ENCODE measurements around the gene CEP57L1. TPM values are rescaled to one million over a fixed set of nuclear protein-coding genes. Genes with fewer than 3 reads are reported as not detected.
A peak's percentile ranks its signal among the peaks of the same experiment; 100 is the strongest.

Gene CEP57L1
- total and polyA plus RNA-seq, 9 of the 15 experiments (the other 6 are each of a cell fraction or from before 2014, with no cell fraction given) = 39.4 to 88.6 (median 61.8) TPM

- TF ChIP-seq, protein P1, sequence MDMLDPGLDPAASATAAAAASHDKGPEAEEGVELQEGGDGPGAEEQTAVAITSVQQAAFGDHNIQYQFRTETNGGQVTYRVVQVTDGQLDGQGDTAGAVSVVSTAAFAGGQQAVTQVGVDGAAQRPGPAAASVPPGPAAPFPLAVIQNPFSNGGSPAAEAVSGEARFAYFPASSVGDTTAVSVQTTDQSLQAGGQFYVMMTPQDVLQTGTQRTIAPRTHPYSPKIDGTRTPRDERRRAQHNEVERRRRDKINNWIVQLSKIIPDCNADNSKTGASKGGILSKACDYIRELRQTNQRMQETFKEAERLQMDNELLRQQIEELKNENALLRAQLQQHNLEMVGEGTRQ (CRISPR knock-in tag; IDR thresholded peaks at IDR 0.05) = no peak
- TF ChIP-seq MAZ (CRISPR knock-in tag; conservative IDR thresholded peaks at IDR 0.05 in 1 of 2, IDR thresholded peaks at IDR 0.05 in 1 of 2) (peak; percentile 91 to 93), GTF2E2 (tag; IDR thresholded peaks at IDR 0.05) (0 out of 2 replicates have a peak, but pooled peaks have one; percentile 59), ZNF12 (CRISPR knock-in tag; IDR thresholded peaks at IDR 0.05) (peak; percentile 99), MYNN (IDR thresholded peaks at IDR 0.05) (peak; percentile 17; the same call in 1 of the 2 replicates), MYNN (CRISPR knock-in tag; IDR thresholded peaks at IDR 0.05) (no peak), KDM2B (CRISPR knock-in tag; IDR thresholded peaks at IDR 0.05) (peak; percentile 61; the same call in 1 of the 2 replicates), KLF10 (CRISPR knock-in tag; IDR thresholded peaks at IDR 0.05) (no peak), NONO (IDR thresholded peaks at IDR 0.05; ENCODE audit: low read depth in 2 of 2, low read length in 1 of 2) (peak; percentile 75 to 88), RBBP5 (IDR thresholded peaks at IDR 0.05; ENCODE audit: borderline replicate concordance, insufficient read depth, low read length, poor library complexity, severe bottlenecking) (peak; percentile 70), NR4A1 (CRISPR knock-in tag; IDR thresholded peaks at IDR 0.05) (peak; percentile 78; the same call in 1 of the 2 replicates), NR4A1 (tag; IDR thresholded peaks at IDR 0.05) (no peak), HIVEP1 (CRISPR knock-in tag; IDR thresholded peaks at IDR 0.05) (0 out of 2 replicates have a peak, but pooled peaks have one; percentile 64), RB1 (IDR thresholded peaks at IDR 0.05; ENCODE audit: low read depth) (peak; percentile 82; the same call in 1 of the 2 replicates), ZNF695 (CRISPR knock-in tag; IDR thresholded peaks at IDR 0.05) (0 out of 2 replicates have a peak, but pooled peaks have one; percentile 27), MEF2D (tag; conservative IDR thresholded peaks at IDR 0.05; ENCODE audit: low read depth) (no peak), ZNF655 (CRISPR knock-in tag; IDR thresholded peaks at IDR 0.05) (no peak), ZNF175 (CRISPR knock-in tag; IDR thresholded peaks at IDR 0.05; ENCODE audit: low read depth) (0 out of 2 replicates have a peak, but pooled peaks have one; percentile 19), SOX6 (IDR thresholded peaks at IDR 0.05) (no peak), TOE1 (IDR thresholded peaks at IDR 0.05; ENCODE audit: borderline replicate concordance) (0 out of 2 replicates have a peak, but pooled peaks have one; percentile 8), TOE1 (CRISPR knock-in tag; IDR thresholded peaks at IDR 0.05; ENCODE audit: borderline replicate concordance, low read depth) (no peak), SRF (CRISPR knock-in tag; IDR thresholded peaks at IDR 0.05) (no peak), NCOR1 (IDR thresholded peaks at IDR 0.05) (no peak)
- TF ChIP-seq, protein P2, sequence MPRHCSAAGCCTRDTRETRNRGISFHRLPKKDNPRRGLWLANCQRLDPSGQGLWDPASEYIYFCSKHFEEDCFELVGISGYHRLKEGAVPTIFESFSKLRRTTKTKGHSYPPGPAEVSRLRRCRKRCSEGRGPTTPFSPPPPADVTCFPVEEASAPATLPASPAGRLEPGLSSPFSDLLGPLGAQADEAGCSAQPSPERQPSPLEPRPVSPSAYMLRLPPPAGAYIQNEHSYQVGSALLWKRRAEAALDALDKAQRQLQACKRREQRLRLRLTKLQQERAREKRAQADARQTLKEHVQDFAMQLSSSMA (CRISPR knock-in tag; IDR thresholded peaks at IDR 0.05) = peak; percentile 75; the same call in 1 of the 2 replicates
Observed at GRCh38 chr6:109094416-109095035, 781 bp upstream of the CEP57L1 start, which contains the start of gene SESN1 (continued).
